ENCODE measurements around the gene RAD52.

The RAD52 gene

DNA sequence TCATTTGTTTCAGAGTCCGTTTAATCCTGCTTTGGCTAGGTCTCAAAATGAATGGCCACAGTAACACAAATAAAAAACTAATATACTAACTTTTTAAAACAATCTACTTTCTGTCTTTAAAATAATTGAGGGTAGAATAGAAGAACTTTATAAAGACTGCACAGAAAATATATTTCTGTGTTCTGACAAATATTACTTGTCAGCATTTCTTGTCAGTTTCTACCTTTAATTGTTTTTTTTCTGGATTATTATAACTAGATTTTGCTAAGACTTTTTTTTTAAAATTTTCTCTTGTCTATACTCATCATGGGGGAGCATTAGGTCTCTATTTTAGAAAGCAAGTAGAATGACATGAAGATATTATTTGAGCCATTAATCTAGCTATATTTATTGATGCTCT lies 86.2 kb downstream of the RAD52 start:
- DNase-seq: no peak

DNA sequence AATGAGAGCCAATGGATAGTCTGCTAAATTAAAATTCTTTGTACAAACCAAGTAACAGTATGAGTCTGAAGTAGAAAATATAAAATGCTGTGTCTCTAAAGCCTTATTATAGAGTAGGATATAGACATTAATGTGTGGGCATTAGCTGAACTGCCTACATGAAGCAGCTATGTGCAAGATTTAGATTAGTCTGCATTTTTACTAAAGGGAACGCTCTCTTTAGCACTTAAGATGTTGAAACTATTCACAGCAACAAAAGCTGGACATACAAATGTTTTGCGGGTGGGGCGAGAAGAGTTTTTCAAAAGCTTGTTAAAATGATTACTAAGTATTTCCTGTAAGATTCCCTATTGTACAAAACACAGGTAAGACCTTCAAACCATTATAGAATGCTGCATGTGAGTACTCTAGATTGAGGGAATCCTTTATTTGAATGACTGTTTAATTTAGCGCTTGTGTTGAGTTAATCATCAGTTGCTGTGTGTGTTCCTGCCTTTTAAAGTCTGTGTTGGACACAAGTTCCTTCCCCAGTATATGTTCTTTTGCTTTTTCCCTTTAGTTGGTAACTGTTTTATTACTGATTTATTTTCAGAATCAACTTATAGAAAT lies 87.1 kb downstream of the RAD52 start:
- DNase-seq: no peak
